Fibroblast of lung (primary cell): Measurements from ENCODE around the gene HSF5. TPM values are rescaled to one million over a fixed set of nuclear protein-coding genes. Genes with fewer than 3 reads are reported as not detected.
"Not testable (repeated sequence)": the region's sequence is repeated elsewhere in the genome, so short reads cannot be mapped to it uniquely, and the experiment has no call there.

Experiments used
- DNase-seq, 2 donors: peaks; one replicate each; pipeline versions ENCODE4 v3.0.0 to v3.0.0-alpha.2; 2010; ENCODE audit warnings: low read depth in 2 of 2
- H2AFZ ChIP-seq: 2 replicates; pipeline ENCODE4 v1.5.1; 2012; ENCODE audit warnings: low read length, control low read depth, inconsistent platforms
- H3K27ac ChIP-seq: 2 replicates; pipeline ENCODE4 v1.5.1; 2011; ENCODE audit warnings: low read length, control low read depth; ENCODE audit not compliant: insufficient read depth
- H3K27me3 ChIP-seq: 2 replicates; pipeline ENCODE4 v1.5.1; 2011; ENCODE audit warnings: mild to moderate bottlenecking, low read length; ENCODE audit not compliant: control insufficient read depth, insufficient read depth
- H3K36me3 ChIP-seq: 2 replicates; pipeline ENCODE4 v1.5.1; 2011; ENCODE audit warnings: low read length; ENCODE audit not compliant: control insufficient read depth, insufficient read depth
- H3K4me1 ChIP-seq: 2 replicates; pipeline ENCODE4 v1.5.1; 2011; ENCODE audit warnings: low read length; ENCODE audit not compliant: control insufficient read depth, insufficient read depth; ENCODE audit errors: extremely low read depth
- H3K4me2 ChIP-seq: 2 replicates; pipeline ENCODE4 v1.5.1; 2011; ENCODE audit warnings: low read length, control low read depth; ENCODE audit not compliant: insufficient read depth; ENCODE audit errors: extremely low read depth
- H3K4me3 ChIP-seq, 4 experiments: fragments of 200-600 bp in 1 of 4; sonication (generic) in 1 of 4; replicated peaks in 1 of 4; 2 replicates each; pipeline ENCODE4 v1.5.1; 2011 to 2016; ENCODE audit warnings: low read length in 4 of 4, low read depth in 3 of 4, mild to moderate bottlenecking in 3 of 4, control low read depth in 2 of 4, inconsistent platforms in 1 of 4, mixed read lengths in 1 of 4; ENCODE audit not compliant: insufficient read depth in 1 of 4; ENCODE audit errors: control extremely low read depth in 1 of 4
- H3K79me2 ChIP-seq: 2 replicates; pipeline ENCODE4 v1.5.1; 2012; ENCODE audit warnings: mild to moderate bottlenecking, low read length, inconsistent platforms; ENCODE audit not compliant: control insufficient read depth, insufficient read depth
- H3K9ac ChIP-seq: 2 replicates; pipeline ENCODE4 v1.5.1; 2011; ENCODE audit warnings: mild to moderate bottlenecking, low read length, control low read depth; ENCODE audit not compliant: insufficient read depth
- H3K9me3 ChIP-seq: 2 replicates; pipeline ENCODE4 v1.5.1; 2012; ENCODE audit warnings: low read depth, low read length; ENCODE audit not compliant: control insufficient read depth, insufficient read depth
- H4K20me1 ChIP-seq: 2 replicates; pipeline ENCODE4 v1.5.1; 2011; ENCODE audit warnings: low read length; ENCODE audit not compliant: control insufficient read depth, insufficient read depth; ENCODE audit errors: extremely low read depth
- EZH2 ChIP-seq: IDR thresholded peaks from 2 replicates; pipeline ENCODE4 v1.5.1; 2012; ENCODE audit warnings: low read length, control low read depth, mild to moderate bottlenecking; ENCODE audit errors: missing control alignments
- polyA plus RNA-seq, 2 donors: library from polyadenylated mRNA; depleted of rRNA in 1 of 2; stranded (reverse) in 1 of 2; unstranded in 1 of 2; fragments of >200 nt; gene quantifications; 2 replicates each; pipeline ENCODE4 v1.2.1, GENCODE V29; 2011 to 2012; ENCODE audit warnings: missing spikeins in 1 of 2
- total RNA-seq: library from RNA; depleted of rRNA; stranded (reverse); fragments of >200 nt; gene quantifications from 2 replicates; pipeline ENCODE4 v1.2.1, GENCODE V29; 2014
- TF ChIP-seq, protein P1 (sequence below), 2 donors: IDR thresholded peaks in 1 of 2; conservative IDR thresholded peaks in 1 of 2; 1 replicate in 1 of 2; 2 replicates in 1 of 2; pipeline ENCODE4 v1.5.1; 2011 to 2012; ENCODE audit warnings: low read length in 2 of 2, control low read depth in 1 of 2, inconsistent platforms in 1 of 2, low read depth in 1 of 2, mild to moderate bottlenecking in 1 of 2

Gene HSF5
- total and polyA plus RNA-seq, 2 donors (not counting 1 experiment from before 2014, with no cell fraction given), result under 0.01 TPM; not detected in 1

DNA sequence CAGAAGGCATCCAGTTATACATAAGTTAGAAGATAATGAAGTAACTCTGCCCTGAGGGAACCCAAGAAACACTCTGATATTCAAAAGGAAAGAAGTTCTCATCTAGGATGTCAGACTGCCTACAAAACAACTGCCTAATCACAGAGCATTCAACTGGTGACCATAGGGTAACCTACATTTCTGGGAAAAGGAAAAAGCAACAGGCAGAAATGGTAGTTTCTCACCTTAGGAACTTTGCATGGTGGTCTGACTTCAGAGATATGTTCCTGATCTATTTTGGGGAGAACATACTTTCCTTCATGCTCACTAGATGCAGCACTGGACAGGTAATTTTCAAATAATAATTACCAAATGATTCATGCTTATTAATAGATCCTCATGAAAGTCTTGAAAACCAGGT lies 87.4 kb downstream of the HSF5 start:
- Histone ChIP-seq H3K9ac (no peak overlapping the region), H3K4me2 (no peak overlapping the region), H3K36me3 (no peaks in the 10 kb centered on the region), H3K27ac (no peak overlapping the region), H3K4me3 (no peak overlapping the region), H3K27me3 (no peaks in the 10 kb centered on the region), H4K20me1 (no peaks in the 10 kb centered on the region), H2AFZ (no peak overlapping the region), H3K9me3 (no peaks in the 10 kb centered on the region), H3K79me2 (no peaks in the 10 kb centered on the region), H3K4me1 (no peaks in the 10 kb centered on the region)
- no peak for TF ChIP-seq EZH2
- TF ChIP-seq, protein P1, sequence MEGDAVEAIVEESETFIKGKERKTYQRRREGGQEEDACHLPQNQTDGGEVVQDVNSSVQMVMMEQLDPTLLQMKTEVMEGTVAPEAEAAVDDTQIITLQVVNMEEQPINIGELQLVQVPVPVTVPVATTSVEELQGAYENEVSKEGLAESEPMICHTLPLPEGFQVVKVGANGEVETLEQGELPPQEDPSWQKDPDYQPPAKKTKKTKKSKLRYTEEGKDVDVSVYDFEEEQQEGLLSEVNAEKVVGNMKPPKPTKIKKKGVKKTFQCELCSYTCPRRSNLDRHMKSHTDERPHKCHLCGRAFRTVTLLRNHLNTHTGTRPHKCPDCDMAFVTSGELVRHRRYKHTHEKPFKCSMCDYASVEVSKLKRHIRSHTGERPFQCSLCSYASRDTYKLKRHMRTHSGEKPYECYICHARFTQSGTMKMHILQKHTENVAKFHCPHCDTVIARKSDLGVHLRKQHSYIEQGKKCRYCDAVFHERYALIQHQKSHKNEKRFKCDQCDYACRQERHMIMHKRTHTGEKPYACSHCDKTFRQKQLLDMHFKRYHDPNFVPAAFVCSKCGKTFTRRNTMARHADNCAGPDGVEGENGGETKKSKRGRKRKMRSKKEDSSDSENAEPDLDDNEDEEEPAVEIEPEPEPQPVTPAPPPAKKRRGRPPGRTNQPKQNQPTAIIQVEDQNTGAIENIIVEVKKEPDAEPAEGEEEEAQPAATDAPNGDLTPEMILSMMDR (conservative IDR thresholded peaks at IDR 0.05 in 1 of 2, IDR thresholded peaks at IDR 0.05 in 1 of 2; ENCODE audit: low read depth in 1 of 2, low read length in 2 of 2), result no peak
- no peak for DNase-seq

DNA sequence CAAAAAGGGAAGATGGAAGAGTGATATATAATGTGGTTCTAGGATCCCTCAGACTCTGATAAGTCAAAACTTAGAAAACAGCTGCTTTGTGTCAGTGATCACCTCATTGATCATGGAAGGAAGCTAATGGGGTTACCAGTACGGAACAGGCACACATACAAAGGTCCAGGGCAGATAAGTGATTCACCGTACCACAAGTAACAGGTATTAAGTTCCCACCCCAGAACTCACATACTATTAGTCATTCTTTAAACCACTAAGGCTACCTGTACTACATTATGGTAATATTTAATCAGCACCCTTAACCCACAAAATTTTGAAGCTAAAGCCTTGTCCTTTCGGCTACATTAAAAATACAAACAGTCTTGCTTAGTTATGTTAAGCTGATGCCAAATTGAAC lies 88.2 kb downstream of the HSF5 start:
- no peaks in the 10 kb centered on the region for H3K27me3 ChIP-seq
- no peak overlapping the region for H3K9ac ChIP-seq
- no peak overlapping the region for H2AFZ ChIP-seq
- H3K4me2 ChIP-seq, result no peak overlapping the region
- H3K4me3 ChIP-seq, result no peak overlapping the region
- DNase-seq, result no peak
- TF ChIP-seq, protein P1 (conservative IDR thresholded peaks at IDR 0.05 in 1 of 2, IDR thresholded peaks at IDR 0.05 in 1 of 2; ENCODE audit: low read depth in 1 of 2, low read length in 2 of 2), result no peak
- TF ChIP-seq EZH2, result no peak
- no peak overlapping the region for H3K27ac ChIP-seq
- H3K36me3 ChIP-seq, result no peaks in the 10 kb centered on the region
- no peaks in the 10 kb centered on the region for H4K20me1 ChIP-seq
- H3K9me3 ChIP-seq, result no peaks in the 10 kb centered on the region
- no peaks in the 10 kb centered on the region for H3K79me2 ChIP-seq
- H3K4me1 ChIP-seq, result no peaks in the 10 kb centered on the region

GRCh38 chr17:58398574-58399266 lies 89.5 kb downstream of the HSF5 start:
- no peak for DNase-seq
- Histone ChIP-seq H4K20me1 (no peaks in the 10 kb centered on the region), H3K9me3 (no peaks in the 10 kb centered on the region), H3K27me3 (no peaks in the 10 kb centered on the region), H3K4me2 (no peak overlapping the region), H3K79me2 (no peaks in the 10 kb centered on the region), H3K27ac (no peak overlapping the region), H3K9ac (no peak overlapping the region), H2AFZ (no peak overlapping the region), H3K36me3 (no peaks in the 10 kb centered on the region), H3K4me3 (no peak overlapping the region), H3K4me1 (no peaks in the 10 kb centered on the region)
- TF ChIP-seq, protein P1 (conservative IDR thresholded peaks at IDR 0.05 in 1 of 2, IDR thresholded peaks at IDR 0.05 in 1 of 2; ENCODE audit: low read depth in 1 of 2, low read length in 2 of 2), result no peak
- no peak for TF ChIP-seq EZH2

- H3K27me3 ChIP-seq, H4K20me1 ChIP-seq, H3K9me3 ChIP-seq, H3K4me1 ChIP-seq, H3K4me2 ChIP-seq, H3K79me2 ChIP-seq, H3K4me3 ChIP-seq, H3K27ac ChIP-seq, H3K36me3 ChIP-seq, H3K9ac ChIP-seq, DNase-seq, H2AFZ ChIP-seq: not testable (repeated sequence)
These were observed 90.8 kb downstream of the HSF5 start for GRCh38 chr17:58397421-58397820.
